Measurements from ENCODE around the gene PAX3. TPM values are rescaled to one million over a fixed set of nuclear protein-coding genes. Genes with fewer than 3 reads are reported as not detected.
A peak's percentile ranks its signal among the peaks of the same experiment; 100 is the strongest.

PAX3 gene
- total RNA-seq, 4 donors from 2014 or later, result not detected

GRCh38 chr2:222298001-222298310 lies 842 bp downstream of the PAX3 start:
- no peaks in the 10 kb centered on the region for H3K9me3 ChIP-seq
- no peak for DNase-seq
- H3K4me1 ChIP-seq, result peaks cover 0 to 33% (median 0%) of the 10 kb centered on the region in 4 donors
- no peak overlapping the region for H3K27ac ChIP-seq
- H3K27me3 ChIP-seq, result peaks cover 0 to 86% of the 10 kb centered on the region in 2 donors
- no peak overlapping the region for H3K4me3 ChIP-seq
- no peaks in the 10 kb centered on the region for H3K36me3 ChIP-seq
- no peak for TF ChIP-seq POLR2A (IDR thresholded peaks at IDR 0.05)
- no peak for TF ChIP-seq CTCF (IDR thresholded peaks at IDR 0.05)

GRCh38 chr2:222297600-222297935 lies 1.2 kb downstream of the PAX3 start:
- TF ChIP-seq CTCF (IDR thresholded peaks at IDR 0.05) (no peak), POLR2A (IDR thresholded peaks at IDR 0.05) (no peak)
- Histone ChIP-seq H3K36me3 (no peaks in the 10 kb centered on the region), H3K9me3 (no peaks in the 10 kb centered on the region), H3K27ac (no peak overlapping the region), H3K4me1 (peaks cover 0 to 33% (median 0%) of the 10 kb centered on the region in 4 donors), H3K27me3 (peaks cover 0 to 82% of the 10 kb centered on the region in 2 donors), H3K4me3 (no peak overlapping the region)
- no peak for DNase-seq

- H3K4me3 ChIP-seq, result no peak overlapping the region
- H3K4me1 ChIP-seq, result peaks cover 0 to 33% (median 0%) of the 10 kb centered on the region in 4 donors
- no peak for DNase-seq
- peaks cover 0 to 77% of the 10 kb centered on the region in 2 donors for H3K27me3 ChIP-seq
- no peak overlapping the region for H3K27ac ChIP-seq
- no peaks in the 10 kb centered on the region for H3K9me3 ChIP-seq
- no peaks in the 10 kb centered on the region for H3K36me3 ChIP-seq
- TF ChIP-seq CTCF (IDR thresholded peaks at IDR 0.05), result no peak
- no peak for TF ChIP-seq POLR2A (IDR thresholded peaks at IDR 0.05)
These were observed 1.7 kb downstream of the PAX3 start for GRCh38 chr2:222296911-222297599.

- no peak for TF ChIP-seq CTCF (IDR thresholded peaks at IDR 0.05)
- TF ChIP-seq POLR2A (IDR thresholded peaks at IDR 0.05), result no peak
- Histone ChIP-seq H3K27ac (no peak overlapping the region), H3K4me3 (no peak overlapping the region), H3K27me3 (peaks cover 0 to 71% of the 10 kb centered on the region in 2 donors), H3K4me1 (peaks cover 0 to 34% (median 0%) of the 10 kb centered on the region in 4 donors), H3K36me3 (no peaks in the 10 kb centered on the region), H3K9me3 (no peaks in the 10 kb centered on the region)
- DNase-seq, result no peak
These were observed 2.5 kb downstream of the PAX3 start for GRCh38 chr2:222296311-222296741.

GRCh38 chr2:222295368-222296062 lies 3.3 kb downstream of the PAX3 start:
- TF ChIP-seq CTCF (IDR thresholded peaks at IDR 0.05) (no peak), POLR2A (IDR thresholded peaks at IDR 0.05) (no peak)
- DNase-seq, result no peak
- Histone ChIP-seq H3K27me3 (peaks cover 0 to 71% of the 10 kb centered on the region in 2 donors), H3K4me3 (peak overlapping the region in 1 of 4 donors; percentile 32), H3K4me1 (peaks cover 0 to 39% (median 0%) of the 10 kb centered on the region in 4 donors), H3K9me3 (no peaks in the 10 kb centered on the region), H3K36me3 (no peaks in the 10 kb centered on the region), H3K27ac (no peak overlapping the region)

Data from Peyer's patch (tissue), 4 donors.